Smooth muscle cell (in vitro differentiated cells): Measurements from ENCODE around the gene SHTN1. TPM values are rescaled to one million over a fixed set of nuclear protein-coding genes. Genes with fewer than 3 reads are reported as not detected.

Experiments
- DNase-seq: peaks from one replicate; lab custom pipeline; 2025; ENCODE audit not compliant: unreplicated experiment; lab: John Stamatoyannopoulos, UW
- H2AFZ ChIP-seq: fragments of 200-600 bp; sonication (generic); 2 replicates; pipeline ENCODE4 v1.6.0; 2016; ENCODE audit warnings: antibody characterized with exemption, low read depth, mild to moderate bottlenecking
- H3F3A ChIP-seq: fragments of 200-600 bp; sonication (generic); 2 replicates; pipeline ENCODE4 v1.6.0; 2017; ENCODE audit warnings: antibody characterized with exemption, low read depth
- H3K27ac ChIP-seq: fragments of 200-600 bp; sonication (generic); 2 replicates; pipeline ENCODE4 v1.5.1; 2016; ENCODE audit warnings: low read depth, mild to moderate bottlenecking
- H3K27me3 ChIP-seq: fragments of 200-600 bp; sonication (generic); 2 replicates; pipeline ENCODE4 v1.6.1; 2016; ENCODE audit warnings: low read depth, mild to moderate bottlenecking
- H3K36me3 ChIP-seq: fragments of 200-600 bp; sonication (generic); 2 replicates; pipeline ENCODE4 v1.5.1; 2016; ENCODE audit warnings: low read depth
- H3K4me1 ChIP-seq: fragments of 200-600 bp; sonication (generic); 2 replicates; pipeline ENCODE4 v1.5.1; 2016; ENCODE audit warnings: low read depth
- H3K4me2 ChIP-seq: fragments of 200-600 bp; sonication (generic); 2 replicates; pipeline ENCODE4 v1.6.0; 2016; ENCODE audit warnings: mild to moderate bottlenecking
- H3K4me3 ChIP-seq: fragments of 200-600 bp; sonication (generic); 2 replicates; pipeline ENCODE4 v1.5.1; 2016; ENCODE audit warnings: mild to moderate bottlenecking
- H3K79me2 ChIP-seq: fragments of 200-600 bp; sonication (generic); 2 replicates; pipeline ENCODE4 v1.6.0; 2016; ENCODE audit warnings: low read depth, mild to moderate bottlenecking
- H3K9ac ChIP-seq: fragments of 200-600 bp; sonication (generic); 2 replicates; pipeline ENCODE4 v1.6.0; 2016; ENCODE audit warnings: low read depth
- H3K9me3 ChIP-seq: fragments of 200-600 bp; sonication (generic); replicated peaks from 2 replicates; pipeline ENCODE4 v1.5.1; 2016; ENCODE audit warnings: low read depth
- H4K20me1 ChIP-seq: fragments of 200-600 bp; sonication (generic); 2 replicates; pipeline ENCODE4 v1.6.0; 2016; ENCODE audit warnings: low read depth
- WGBS: methylation state at CpG from one replicate; pipeline ENCODE4 v1.1.7; 2016; ENCODE audit warnings: low lambda C conversion rate; 5-methylcytosine and 5-hydroxymethylcytosine counted together
- polyA plus RNA-seq: library from polyadenylated mRNA; unstranded; fragments of >200 nt; fragmentation: Nextera tagmentation; extraction: Ambion mirVana; gene quantifications from 2 replicates; pipeline ENCODE4 v1.2.1, GENCODE V29; 2016
- total RNA-seq: library from RNA; depleted of rRNA; stranded (reverse); fragments of >200 nt; gene quantifications from 2 replicates; pipeline ENCODE4 v1.2.3, GENCODE V29; 2014
- TF ChIP-seq, protein P1 (sequence below): fragments of 200-600 bp; sonication (generic); IDR thresholded peaks from 2 replicates; pipeline ENCODE4 v1.5.1; 2017; ENCODE audit warnings: borderline replicate concordance, mild to moderate bottlenecking, antibody characterized with exemption; ENCODE audit not compliant: insufficient read depth, poor library complexity, severe bottlenecking

The SHTN1 gene
- total and polyA plus RNA-seq, 2 experiments from 2014 or later, result 1.3 to 39.2 TPM

DNA sequence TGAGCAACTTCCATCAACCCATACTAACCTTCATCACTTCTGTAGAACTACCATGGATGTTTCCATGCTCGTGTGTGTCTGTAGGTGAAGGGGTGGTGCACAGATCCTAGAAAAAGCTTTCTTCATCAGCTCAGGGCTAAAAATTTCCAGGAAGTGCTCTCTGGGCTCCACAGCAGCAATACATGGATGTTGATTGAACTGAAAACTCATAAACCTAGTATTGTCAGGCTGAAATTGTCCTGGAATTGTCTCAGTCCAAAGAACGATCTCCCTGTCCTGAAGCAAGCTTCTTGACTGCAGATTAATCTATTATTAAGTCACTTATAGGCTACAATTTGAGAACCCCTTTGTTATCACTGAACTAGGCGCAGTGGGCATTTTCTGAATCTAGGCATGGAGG is 115.9 kb downstream of the SHTN1 start:
- H3F3A ChIP-seq, result no peaks in the 10 kb centered on the region
- H3K4me3 ChIP-seq, result no peak overlapping the region
- H3K4me2 ChIP-seq, result no peak overlapping the region
- TF ChIP-seq, protein P1, sequence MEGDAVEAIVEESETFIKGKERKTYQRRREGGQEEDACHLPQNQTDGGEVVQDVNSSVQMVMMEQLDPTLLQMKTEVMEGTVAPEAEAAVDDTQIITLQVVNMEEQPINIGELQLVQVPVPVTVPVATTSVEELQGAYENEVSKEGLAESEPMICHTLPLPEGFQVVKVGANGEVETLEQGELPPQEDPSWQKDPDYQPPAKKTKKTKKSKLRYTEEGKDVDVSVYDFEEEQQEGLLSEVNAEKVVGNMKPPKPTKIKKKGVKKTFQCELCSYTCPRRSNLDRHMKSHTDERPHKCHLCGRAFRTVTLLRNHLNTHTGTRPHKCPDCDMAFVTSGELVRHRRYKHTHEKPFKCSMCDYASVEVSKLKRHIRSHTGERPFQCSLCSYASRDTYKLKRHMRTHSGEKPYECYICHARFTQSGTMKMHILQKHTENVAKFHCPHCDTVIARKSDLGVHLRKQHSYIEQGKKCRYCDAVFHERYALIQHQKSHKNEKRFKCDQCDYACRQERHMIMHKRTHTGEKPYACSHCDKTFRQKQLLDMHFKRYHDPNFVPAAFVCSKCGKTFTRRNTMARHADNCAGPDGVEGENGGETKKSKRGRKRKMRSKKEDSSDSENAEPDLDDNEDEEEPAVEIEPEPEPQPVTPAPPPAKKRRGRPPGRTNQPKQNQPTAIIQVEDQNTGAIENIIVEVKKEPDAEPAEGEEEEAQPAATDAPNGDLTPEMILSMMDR, result no peak
- no peak overlapping the region for H2AFZ ChIP-seq
- no peaks in the 10 kb centered on the region for H4K20me1 ChIP-seq
- no peaks in the 10 kb centered on the region for H3K36me3 ChIP-seq
- no peaks in the 10 kb centered on the region for H3K79me2 ChIP-seq
- H3K27ac ChIP-seq, result no peak overlapping the region
- H3K27me3 ChIP-seq, result no peaks in the 10 kb centered on the region
- H3K4me1 ChIP-seq, result peaks cover 12% of the 10 kb centered on the region
- no peak for DNase-seq
- no peak overlapping the region for H3K9ac ChIP-seq
- 97% methylated on average over 3 of the region's 3 CpGs for WGBS
- no peaks in the 10 kb centered on the region for H3K9me3 ChIP-seq

DNA sequence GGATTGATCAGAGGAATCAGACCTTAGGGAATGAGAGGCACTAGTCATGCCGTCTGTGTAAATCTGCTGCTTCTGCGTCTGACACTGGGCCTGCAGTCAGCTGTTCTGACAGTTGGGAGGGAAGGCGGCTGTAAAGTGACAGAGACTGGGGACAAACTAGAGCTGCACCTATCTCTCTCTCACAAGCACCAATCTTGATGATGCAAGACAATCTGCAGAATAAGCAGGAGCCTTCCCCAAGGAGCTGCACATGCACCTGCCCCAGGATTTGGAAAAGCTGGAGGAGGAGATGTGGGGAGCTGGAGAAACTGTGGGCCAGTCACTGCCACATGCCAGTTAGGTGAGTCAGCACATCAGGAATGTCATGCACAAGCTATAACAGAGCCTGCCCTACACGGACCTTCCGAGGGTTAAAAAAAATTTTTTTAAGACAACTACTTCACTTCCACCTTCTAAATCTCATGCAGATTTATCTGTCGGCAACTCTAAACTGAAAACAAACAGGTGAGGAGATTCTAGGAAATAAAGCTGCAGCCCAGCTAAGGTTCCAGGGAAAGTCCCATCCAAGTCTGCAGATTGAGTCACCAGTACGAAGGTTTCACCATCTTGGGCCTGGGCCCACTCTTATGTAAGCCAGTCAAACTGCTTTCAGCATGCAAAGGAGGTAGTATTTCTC is 116.5 kb downstream of the SHTN1 start:
- Histone ChIP-seq H3K9ac (no peak overlapping the region), H3K27me3 (no peaks in the 10 kb centered on the region), H4K20me1 (no peaks in the 10 kb centered on the region), H3K36me3 (no peaks in the 10 kb centered on the region), H3K9me3 (no peaks in the 10 kb centered on the region), H3K79me2 (no peaks in the 10 kb centered on the region), H3K4me2 (no peak overlapping the region), H3F3A (no peaks in the 10 kb centered on the region), H3K4me3 (no peak overlapping the region), H2AFZ (no peak overlapping the region), H3K27ac (no peak overlapping the region), H3K4me1 (peaks cover 6% of the 10 kb centered on the region)
- DNase-seq, result no peak
- TF ChIP-seq, protein P1, result no peak
- WGBS, result 37% methylated on average over 7 of the region's 7 CpGs

DNA sequence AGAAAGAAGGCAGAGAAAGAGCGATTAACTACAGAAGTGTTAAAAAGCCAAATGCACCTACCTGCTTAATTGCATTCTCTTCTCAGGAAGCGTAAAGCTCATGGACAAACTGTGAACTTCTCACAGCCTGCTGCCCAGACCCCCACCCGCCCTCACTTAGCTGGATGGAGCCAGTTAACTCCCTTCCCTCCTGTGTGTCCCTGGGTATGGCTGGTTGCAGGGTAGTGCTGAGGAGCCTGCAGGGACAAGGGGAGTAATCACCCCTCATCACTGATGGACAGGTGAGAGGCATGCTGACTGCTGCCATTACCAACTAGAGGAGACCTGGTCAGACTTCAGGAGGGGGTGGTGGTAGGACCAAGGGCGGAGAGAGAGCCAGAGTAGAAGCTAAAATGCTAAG is 118.2 kb downstream of the SHTN1 start:
- Histone ChIP-seq H3K27ac (no peak overlapping the region), H4K20me1 (no peaks in the 10 kb centered on the region), H2AFZ (no peak overlapping the region), H3K27me3 (no peaks in the 10 kb centered on the region), H3K79me2 (no peaks in the 10 kb centered on the region), H3K9me3 (no peaks in the 10 kb centered on the region), H3K4me1 (peaks cover 5% of the 10 kb centered on the region), H3F3A (no peaks in the 10 kb centered on the region), H3K4me2 (no peak overlapping the region), H3K9ac (no peak overlapping the region), H3K4me3 (no peak overlapping the region), H3K36me3 (no peaks in the 10 kb centered on the region)
- no peak for DNase-seq
- TF ChIP-seq, protein P1, result no peak
- WGBS, result 93% methylated on average over 4 of the region's 4 CpGs

DNA sequence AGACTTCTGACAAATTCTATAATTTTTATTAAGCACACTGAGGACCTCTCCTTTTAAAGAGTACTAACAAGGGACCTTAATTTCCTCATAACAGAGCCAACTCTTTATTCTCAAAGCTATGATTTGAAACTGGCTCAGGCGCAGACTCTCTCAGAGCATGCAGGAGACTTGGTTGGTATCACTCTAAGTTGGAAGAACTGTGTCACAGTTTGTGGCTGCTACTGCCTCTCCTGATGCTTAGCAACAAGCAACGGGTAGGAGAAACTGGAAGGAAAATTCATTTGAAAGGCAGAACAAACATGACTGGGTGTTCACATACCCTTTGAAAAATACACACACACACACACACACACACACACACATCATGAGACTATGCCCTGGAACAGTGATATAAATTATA is 122.3 kb downstream of the SHTN1 start:
- no peak overlapping the region for H2AFZ ChIP-seq
- no peaks in the 10 kb centered on the region for H3K79me2 ChIP-seq
- no peak overlapping the region for H3K4me2 ChIP-seq
- peaks cover 4% of the 10 kb centered on the region for H3K27me3 ChIP-seq
- no peaks in the 10 kb centered on the region for H3K36me3 ChIP-seq
- H3K9ac ChIP-seq, result no peak overlapping the region
- no peaks in the 10 kb centered on the region for H3F3A ChIP-seq
- no peak overlapping the region for H3K27ac ChIP-seq
- H3K4me1 ChIP-seq, result peaks cover 20% of the 10 kb centered on the region
- no peak overlapping the region for H3K4me3 ChIP-seq
- no peaks in the 10 kb centered on the region for H3K9me3 ChIP-seq
- no peak for DNase-seq
- TF ChIP-seq, protein P1, result no peak
- H4K20me1 ChIP-seq, result no peaks in the 10 kb centered on the region
- WGBS, result 95% methylated on average over 2 of the region's 2 CpGs
